Ishikawa (cell line): Measurements from ENCODE around the gene CNTNAP2.

Experiments used
- EGR1 ChIP-seq: IDR thresholded peaks from 2 replicates; pipeline ENCODE4 v1.6.1; 2012
- EP300 ChIP-seq: IDR thresholded peaks from 2 replicates; pipeline ENCODE4 v1.6.1; 2012; ENCODE audit warnings: borderline replicate concordance
- RAD21 ChIP-seq: IDR thresholded peaks from 2 replicates; pipeline ENCODE4 v1.6.1; 2012; ENCODE audit warnings: low read depth
- TAF1 ChIP-seq: IDR thresholded peaks from 2 replicates; pipeline ENCODE4 v1.6.1; 2012; ENCODE audit warnings: low read depth, mild to moderate bottlenecking
- TEAD4 ChIP-seq: IDR thresholded peaks from 2 replicates; pipeline ENCODE4 v1.6.1; 2012
- YY1 ChIP-seq: IDR thresholded peaks from 2 replicates; pipeline ENCODE4 v1.6.1; 2012; ENCODE audit warnings: low read depth
- TF ChIP-seq, protein P1 (sequence below): IDR thresholded peaks from 2 replicates; pipeline ENCODE4 v1.6.1; 2012

DNA sequence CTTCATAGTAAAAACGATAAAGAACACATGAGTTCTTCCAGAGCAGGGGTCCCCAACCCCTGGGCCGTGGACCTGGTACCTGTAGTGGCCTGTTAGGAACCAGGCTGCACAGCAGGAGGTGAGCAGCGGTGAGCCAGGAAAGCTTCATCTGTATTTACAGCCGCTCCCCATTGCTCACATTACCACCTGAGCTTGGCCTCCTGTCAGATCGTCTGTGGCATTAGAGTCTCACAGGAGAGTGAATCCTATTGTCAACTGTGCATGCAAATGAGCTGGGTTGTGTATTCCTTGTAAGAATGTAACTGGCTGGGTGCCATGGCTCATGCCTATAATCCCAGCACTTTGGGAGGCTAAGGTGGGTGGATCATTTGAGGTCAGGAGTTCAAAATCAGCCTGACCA is 229.5 kb downstream of the CNTNAP2 start:
- TF ChIP-seq, protein P1, sequence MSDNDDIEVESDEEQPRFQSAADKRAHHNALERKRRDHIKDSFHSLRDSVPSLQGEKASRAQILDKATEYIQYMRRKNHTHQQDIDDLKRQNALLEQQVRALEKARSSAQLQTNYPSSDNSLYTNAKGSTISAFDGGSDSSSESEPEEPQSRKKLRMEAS: no peak
- TF ChIP-seq RAD21: no peak
- TF ChIP-seq EP300: no peak
- TF ChIP-seq TAF1: no peak
- TF ChIP-seq EGR1: no peak
- TF ChIP-seq YY1: no peak
- TF ChIP-seq TEAD4: no peak
